Lung (tissue), 16 donors: ENCODE measurements around the gene GPR137C. TPM values are rescaled to one million over a fixed set of nuclear protein-coding genes. Genes with fewer than 3 reads are reported as not detected.
A peak's percentile ranks its signal among the peaks of the same experiment; 100 is the strongest.

Source experiments
- ATAC-seq: fragments of 200-7000 bp; cut with Tn5 transposase; one replicate; pipeline ENCODE4 v1.9.1; 2020; ENCODE audit warnings: moderate number of reproducible peaks; ENCODE audit not compliant: insufficient read depth, low FRiP score
- DNase-seq, 3 donors: peaks; one replicate each; pipeline ENCODE4 v3.0.0-alpha.2; 2013 to 2017
- H3K27ac ChIP-seq, 2 donors: one replicate each; pipeline ENCODE4 v1.5.1; 2013; ENCODE audit warnings: mild to moderate bottlenecking in 2 of 2, moderate library complexity in 2 of 2, control low read depth in 1 of 2, inconsistent platforms in 1 of 2, low read depth in 1 of 2, low read length in 1 of 2
- H3K27me3 ChIP-seq, 3 donors: one replicate each; pipeline ENCODE4 v1.5.1; 2013; ENCODE audit warnings: low read length in 2 of 3; ENCODE audit not compliant: control insufficient read depth in 3 of 3, insufficient read depth in 3 of 3
- H3K36me3 ChIP-seq, 4 donors: one replicate each; pipeline ENCODE4 v1.5.1; 2013; ENCODE audit warnings: low read length in 4 of 4, mild to moderate bottlenecking in 1 of 4, moderate library complexity in 1 of 4; ENCODE audit not compliant: control insufficient read depth in 4 of 4, insufficient read depth in 4 of 4
- H3K4me1 ChIP-seq, 5 donors: one replicate each; pipeline ENCODE4 v1.5.1; 2013; ENCODE audit warnings: low read length in 5 of 5, mild to moderate bottlenecking in 2 of 5, moderate library complexity in 1 of 5; ENCODE audit not compliant: control insufficient read depth in 5 of 5, insufficient read depth in 5 of 5
- H3K4me3 ChIP-seq: one replicate; pipeline ENCODE4 v1.5.1; 2013; ENCODE audit warnings: mild to moderate bottlenecking, control low read depth, moderate library complexity
- H3K9ac ChIP-seq, 2 donors: one replicate each; pipeline ENCODE4 v1.5.1; 2013; ENCODE audit warnings: low read length in 2 of 2, control low read depth in 1 of 2; ENCODE audit not compliant: insufficient read depth in 1 of 2
- H3K9me3 ChIP-seq, 4 donors: one replicate each; pipeline ENCODE4 v1.5.1; 2013; ENCODE audit warnings: low read length in 3 of 4, mild to moderate bottlenecking in 1 of 4, moderate library complexity in 1 of 4; ENCODE audit not compliant: control insufficient read depth in 4 of 4, insufficient read depth in 3 of 4
- WGBS, 2 donors: extraction: QIAGEN DNeasy Blood & Tissue Kit; methylation state at CpG; one replicate each; pipeline ENCODE4 v1.1.7; 2013; 5-methylcytosine and 5-hydroxymethylcytosine counted together
- long read RNA-seq, 5 donors: transcript quantifications; one replicate each; lab custom pipeline, GENCODE V29; 2026
- polyA plus RNA-seq, 2 donors: library from polyadenylated mRNA; stranded (reverse); fragments of 200-250 nt; gene quantifications; one replicate each; pipeline ENCODE4 v1.2.1, GENCODE V29; 2013
- total RNA-seq, 2 donors: library from RNA; depleted of rRNA in 1 of 2; stranded (reverse); fragments of >200 nt in 1 of 2; gene quantifications; one replicate each; pipeline ENCODE4 v1.2.1, GENCODE V29; 2014 to 2021
- TF ChIP-seq, protein P1 (sequence below): IDR thresholded peaks from 2 replicates; pipeline ENCODE4 v1.5.1; 2012; ENCODE audit warnings: mild to moderate bottlenecking; ENCODE audit errors: control extremely low read depth, extremely low read depth
- donor health status: control.
- donor health status: control.
- donor health status: Bipolar disorder and iron deficiency.
- donor health status: healthy.
- donor health status: DM: yes; HTN: yes; CAD: no.

The GPR137C gene, protein sequence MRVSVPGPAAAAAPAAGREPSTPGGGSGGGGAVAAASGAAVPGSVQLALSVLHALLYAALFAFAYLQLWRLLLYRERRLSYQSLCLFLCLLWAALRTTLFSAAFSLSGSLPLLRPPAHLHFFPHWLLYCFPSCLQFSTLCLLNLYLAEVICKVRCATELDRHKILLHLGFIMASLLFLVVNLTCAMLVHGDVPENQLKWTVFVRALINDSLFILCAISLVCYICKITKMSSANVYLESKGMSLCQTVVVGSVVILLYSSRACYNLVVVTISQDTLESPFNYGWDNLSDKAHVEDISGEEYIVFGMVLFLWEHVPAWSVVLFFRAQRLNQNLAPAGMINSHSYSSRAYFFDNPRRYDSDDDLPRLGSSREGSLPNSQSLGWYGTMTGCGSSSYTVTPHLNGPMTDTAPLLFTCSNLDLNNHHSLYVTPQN
- 1 to 10 TPM in 1 of 2 donors, under 1 TPM in 1; 0.71 to 7.0 TPM for total RNA-seq
- polyA plus RNA-seq = under 1 TPM; 0.26 to 0.59 TPM
- long read RNA-seq, donor 1, partial matches to known transcripts = 0 of 1 reads
- long read RNA-seq, donor 1, other reads (novel, unspliced or antisense) = 0 of 1 reads
- long read RNA-seq, donor 2 = 0 reads
- long read RNA-seq, donor 3 = 0 reads
- long read RNA-seq, donor 4 = 0 reads
- long read RNA-seq, donor 5, partial matches to known transcripts = 8 of 8 reads
- long read RNA-seq, donor 5, other reads (novel, unspliced or antisense) = 0 of 8 reads

DNA sequence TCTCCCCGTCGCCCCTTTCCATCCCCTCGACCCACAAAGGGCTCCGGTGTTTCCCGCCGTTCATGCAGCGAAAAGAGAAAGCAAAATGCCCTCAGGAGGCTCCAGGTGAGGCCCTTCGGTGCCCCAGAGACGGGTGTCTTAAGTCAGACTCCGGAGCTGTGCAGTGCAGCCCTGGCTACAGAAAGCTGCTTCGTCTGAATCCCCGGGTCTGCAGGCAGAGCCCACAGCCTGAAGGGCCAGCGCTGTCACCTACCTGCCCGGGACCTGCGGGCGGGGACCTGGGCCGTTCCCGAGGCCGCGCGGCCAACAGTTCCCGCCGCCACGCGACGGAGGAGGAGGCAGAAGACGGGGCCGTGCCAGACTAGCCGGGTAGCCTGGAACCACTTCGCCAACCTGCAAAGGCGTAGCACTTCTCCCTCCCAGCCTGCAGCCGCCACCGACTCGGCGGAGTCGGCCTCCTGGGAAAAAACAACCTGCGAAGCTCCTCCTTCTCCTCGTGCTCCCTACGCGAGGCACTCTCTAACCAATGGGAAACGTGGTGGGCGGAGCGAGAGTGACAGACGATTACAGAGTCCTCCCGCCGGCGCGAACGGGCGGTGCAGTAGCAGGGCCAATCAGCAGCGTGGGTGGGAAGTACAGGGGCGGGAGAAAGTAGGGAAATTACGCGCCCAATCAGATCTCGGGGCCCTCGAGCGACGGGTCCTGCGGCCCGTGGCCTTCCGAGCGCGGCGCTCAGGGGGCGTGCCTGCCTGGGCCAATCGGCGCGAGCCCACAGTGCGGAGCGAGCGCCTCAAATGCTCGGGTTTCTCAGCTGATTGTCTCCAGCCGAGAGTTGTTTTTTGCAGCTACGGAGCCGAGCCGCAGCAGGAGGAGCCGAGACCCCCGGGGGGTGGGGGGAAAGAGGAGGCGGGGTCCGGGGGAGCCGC lies at the start of gene GPR137C, which contains the start of gene TXNDC16:
TSS of gene GPR137C (plus strand) at position 774 of the 926 bp plus-strand sequence. CDS start 312 bp downstream, outside the sequence.
TSS of gene TXNDC16 (minus strand) at position 443 of the 926 bp plus-strand sequence. CDS start 8,948 bp downstream, outside the sequence.
- DNase-seq = peak; percentile 100
- 0 to 1% methylated on average over 73 to 81 of the region's 81 CpGs for WGBS, 2 donors
- Histone ChIP-seq H3K36me3 (no peaks in the 10 kb centered on the region), H3K27me3 (no peaks in the 10 kb centered on the region), H3K4me1 (peaks cover 0 to 15% (median 0%) of the 10 kb centered on the region in 5 donors), H3K27ac (peak within 1 kb of the TSS; percentile 75 to 92), H3K4me3 (peak within 1 kb of the TSS; percentile 90), H3K9ac (peak within 1 kb of the TSS; percentile 65 to 99), H3K9me3 (no peaks in the 10 kb centered on the region)
- TF ChIP-seq, protein P1, sequence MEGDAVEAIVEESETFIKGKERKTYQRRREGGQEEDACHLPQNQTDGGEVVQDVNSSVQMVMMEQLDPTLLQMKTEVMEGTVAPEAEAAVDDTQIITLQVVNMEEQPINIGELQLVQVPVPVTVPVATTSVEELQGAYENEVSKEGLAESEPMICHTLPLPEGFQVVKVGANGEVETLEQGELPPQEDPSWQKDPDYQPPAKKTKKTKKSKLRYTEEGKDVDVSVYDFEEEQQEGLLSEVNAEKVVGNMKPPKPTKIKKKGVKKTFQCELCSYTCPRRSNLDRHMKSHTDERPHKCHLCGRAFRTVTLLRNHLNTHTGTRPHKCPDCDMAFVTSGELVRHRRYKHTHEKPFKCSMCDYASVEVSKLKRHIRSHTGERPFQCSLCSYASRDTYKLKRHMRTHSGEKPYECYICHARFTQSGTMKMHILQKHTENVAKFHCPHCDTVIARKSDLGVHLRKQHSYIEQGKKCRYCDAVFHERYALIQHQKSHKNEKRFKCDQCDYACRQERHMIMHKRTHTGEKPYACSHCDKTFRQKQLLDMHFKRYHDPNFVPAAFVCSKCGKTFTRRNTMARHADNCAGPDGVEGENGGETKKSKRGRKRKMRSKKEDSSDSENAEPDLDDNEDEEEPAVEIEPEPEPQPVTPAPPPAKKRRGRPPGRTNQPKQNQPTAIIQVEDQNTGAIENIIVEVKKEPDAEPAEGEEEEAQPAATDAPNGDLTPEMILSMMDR = no peak
- peak; percentile 98 for ATAC-seq

DNA sequence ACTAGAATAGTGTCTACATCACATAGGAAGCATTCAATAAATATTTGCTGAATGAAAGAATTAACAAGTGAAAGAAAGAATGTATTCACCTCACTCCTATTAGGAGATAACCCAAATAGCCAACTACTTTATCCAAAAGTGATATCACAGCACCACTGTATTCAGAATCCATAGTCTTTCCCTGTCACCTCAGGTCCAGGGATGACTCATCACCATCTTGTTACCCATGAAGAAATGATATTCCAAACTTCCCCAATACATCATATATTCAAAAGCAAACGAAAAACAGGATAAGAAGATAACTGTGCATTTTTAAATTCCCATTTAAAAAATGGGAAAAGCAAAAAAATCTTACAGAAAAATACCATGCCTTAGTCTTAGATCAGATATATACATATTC lies 39.4 kb upstream of the GPR137C start:
- DNase-seq = no peak
- H3K4me3 ChIP-seq = no peak overlapping the region
- H3K27me3 ChIP-seq = no peaks in the 10 kb centered on the region
- no peak overlapping the region for H3K9ac ChIP-seq
- TF ChIP-seq, protein P1 = no peak
- H3K4me1 ChIP-seq = no peaks in the 10 kb centered on the region
- WGBS, 2 donors = 97 to 98% methylated on average over 1 of the region's 1 CpG
- no peak overlapping the region for H3K27ac ChIP-seq
- no peak for ATAC-seq
- H3K36me3 ChIP-seq = peaks cover 0 to 5% (median under 1%) of the 10 kb centered on the region in 4 donors
- no peaks in the 10 kb centered on the region for H3K9me3 ChIP-seq

DNA sequence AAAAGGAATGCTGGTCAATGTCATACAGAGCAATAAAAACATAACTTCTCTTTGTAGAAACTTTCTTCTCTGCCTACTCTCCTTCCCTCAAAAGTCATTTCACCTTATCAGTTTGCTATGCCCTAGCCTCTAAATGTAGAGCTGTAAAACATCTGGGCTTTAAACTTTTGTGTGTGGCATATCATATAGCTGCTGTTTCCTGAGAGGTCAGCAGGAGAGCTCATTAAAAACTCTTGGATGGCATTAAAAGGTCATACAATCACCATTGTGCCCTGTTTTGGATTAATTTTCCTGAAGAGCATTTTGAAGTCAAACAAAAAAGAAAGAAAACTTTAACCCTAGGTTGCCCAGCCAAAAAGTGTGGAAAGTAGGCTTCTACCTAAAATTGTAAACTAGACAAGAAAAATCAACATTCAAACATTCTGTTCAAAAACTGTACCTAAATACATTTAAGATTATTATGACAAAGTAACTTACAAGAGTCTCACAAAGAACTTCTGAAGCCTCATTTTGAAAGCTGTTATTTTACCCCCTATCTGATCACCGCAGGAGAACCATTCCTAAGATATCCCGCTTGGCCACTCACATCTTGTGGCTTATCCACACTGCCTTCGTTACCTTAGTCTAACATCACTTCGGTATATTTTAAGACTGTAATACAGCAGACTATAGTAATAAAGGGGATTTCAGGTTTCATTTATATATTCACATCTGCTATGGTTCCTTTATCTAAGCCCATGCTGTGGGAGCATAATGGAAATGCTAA lies 38.4 kb upstream of the GPR137C start:
- no peak for DNase-seq
- no peaks in the 10 kb centered on the region for H3K27me3 ChIP-seq
- no peaks in the 10 kb centered on the region for H3K9me3 ChIP-seq
- WGBS, 2 donors = 88 to 98% methylated on average over 4 of the region's 4 CpGs
- peaks cover 0 to 5% (median under 1%) of the 10 kb centered on the region in 4 donors for H3K36me3 ChIP-seq
- no peaks in the 10 kb centered on the region for H3K4me1 ChIP-seq
- no peak overlapping the region for H3K9ac ChIP-seq
- TF ChIP-seq, protein P1 = no peak
- no peak overlapping the region for H3K27ac ChIP-seq
- no peak overlapping the region for H3K4me3 ChIP-seq
- no peak for ATAC-seq
